ENCODE measurements around the gene FLVCR2. TPM values are rescaled to one million over a fixed set of nuclear protein-coding genes. Genes with fewer than 3 reads are reported as not detected.

FLVCR2 gene
- polyA plus RNA-seq, 4 donors = 5.3 to 7.5 (median 5.5) TPM

DNA sequence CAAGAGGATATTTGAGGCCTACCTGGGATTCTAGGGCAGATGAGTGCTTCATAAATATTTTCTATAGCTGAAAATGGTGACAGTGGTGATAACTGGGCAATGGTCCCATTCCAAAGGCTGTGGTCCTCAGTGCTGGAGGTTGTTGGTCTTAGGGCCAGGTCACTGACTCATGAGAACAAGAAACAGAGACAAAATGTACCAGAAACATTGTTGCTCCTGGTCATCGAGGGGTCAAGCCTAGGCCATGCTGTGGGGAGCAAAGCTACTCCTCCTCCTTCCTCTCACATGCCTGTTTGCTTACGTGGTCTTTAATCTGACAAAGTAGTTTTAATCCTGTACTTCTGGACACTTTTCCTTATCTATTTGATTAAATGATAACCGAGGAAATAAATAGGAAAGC lies 48.4 kb downstream of the FLVCR2 start:
- no peak for DNase-seq (ENCODE audit: low read depth in 4 of 4, low spot score in 3 of 4)

DNA sequence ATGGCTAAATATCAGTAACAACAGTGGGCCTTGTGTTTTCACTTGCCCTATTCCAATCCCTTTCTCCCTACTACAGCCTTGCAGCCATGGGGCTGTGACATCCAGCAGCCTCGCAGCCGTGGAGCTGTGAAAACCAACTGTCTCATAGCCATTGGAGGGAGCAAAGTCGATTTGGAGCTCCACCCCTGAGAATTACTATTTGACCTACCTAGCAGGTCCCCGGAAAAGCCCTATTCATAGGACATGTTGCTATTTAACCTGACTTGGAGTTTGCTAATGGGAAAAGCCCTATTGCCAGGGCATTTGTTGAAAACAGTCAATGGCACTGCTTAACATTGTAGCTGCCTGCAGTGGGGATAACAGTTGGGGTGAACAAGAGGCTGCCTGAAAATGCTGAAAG lies 49.0 kb downstream of the FLVCR2 start:
- DNase-seq (ENCODE audit: low read depth in 4 of 4, low spot score in 3 of 4) = no peak

DNA sequence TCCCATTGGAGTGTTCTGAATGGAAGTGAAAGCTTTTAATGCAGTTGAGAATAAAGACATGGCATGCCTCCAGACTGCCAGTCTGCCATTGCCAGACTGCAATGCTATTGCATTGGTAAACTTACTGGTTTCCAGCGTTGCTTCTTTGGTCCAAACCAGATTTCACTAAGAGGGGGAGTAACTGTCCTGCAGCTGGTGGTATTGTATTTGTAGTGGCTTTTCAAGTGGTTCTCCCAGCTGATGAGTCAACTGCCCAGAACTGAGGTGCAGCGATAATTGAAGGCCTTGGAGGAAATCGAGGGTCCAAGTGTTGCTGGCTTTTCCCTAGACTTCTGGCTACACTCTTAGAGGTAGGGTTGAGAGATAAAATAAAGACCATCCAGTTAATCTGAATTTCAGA lies 50.4 kb downstream of the FLVCR2 start:
- DNase-seq (ENCODE audit: low read depth in 4 of 4, low spot score in 3 of 4) = no peak

DNA sequence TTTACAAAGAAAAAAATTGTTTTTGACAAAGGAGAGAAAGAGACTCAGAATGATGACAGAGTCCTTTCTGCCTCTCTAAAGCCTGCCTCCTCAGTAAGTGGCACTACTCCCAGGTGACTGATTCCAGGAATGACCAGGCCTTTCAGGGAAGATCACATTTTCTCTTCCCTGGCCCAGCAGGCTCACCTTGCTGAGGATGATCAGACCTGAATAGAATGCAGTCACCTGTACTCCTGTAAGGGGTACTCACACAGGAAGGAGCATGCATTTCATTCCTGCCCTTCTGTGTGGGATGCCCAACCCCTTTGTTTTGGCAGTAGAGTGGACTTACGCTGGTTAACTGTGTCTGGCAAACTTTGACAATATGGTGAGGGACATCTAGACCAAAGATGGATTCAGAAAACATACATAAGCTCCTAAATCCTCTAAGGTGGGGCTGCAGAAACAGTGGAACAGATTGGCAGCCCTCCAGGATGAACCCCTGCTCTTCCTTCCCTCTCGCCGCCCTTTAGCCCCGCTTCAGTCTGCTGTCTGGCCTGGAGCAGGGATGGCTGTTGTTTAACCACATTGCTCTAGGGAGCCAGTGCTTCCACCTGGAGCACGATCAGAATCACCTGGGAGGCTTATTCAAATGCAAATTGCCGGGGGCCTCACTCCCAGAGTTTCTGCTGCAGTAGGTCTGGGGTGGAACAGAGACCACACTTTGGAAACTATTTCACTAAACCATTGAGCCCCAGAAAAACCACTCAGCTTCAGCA lies 52.5 kb downstream of the FLVCR2 start:
- DNase-seq (ENCODE audit: low read depth in 4 of 4, low spot score in 3 of 4) = no peak

DNA sequence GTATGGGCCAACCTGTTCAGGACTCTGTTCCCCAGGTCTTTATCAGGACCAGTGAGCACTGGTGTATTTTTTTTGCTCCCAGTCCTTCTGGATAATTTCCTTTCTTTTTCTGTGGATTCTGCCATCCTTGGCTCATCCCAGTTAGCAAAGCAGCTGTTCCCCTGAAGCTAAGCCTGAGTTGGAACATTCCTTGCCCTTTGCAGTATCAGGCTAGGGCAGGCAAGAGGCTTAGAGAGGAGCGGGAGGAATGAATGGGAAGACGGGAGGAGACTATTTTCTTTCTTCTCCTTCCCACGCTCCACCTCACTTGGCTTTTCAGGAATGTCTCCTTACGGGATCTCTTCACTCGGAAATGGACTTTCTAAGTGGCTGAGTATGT lies 53.0 kb downstream of the FLVCR2 start:
- DNase-seq (ENCODE audit: low read depth in 4 of 4, low spot score in 3 of 4) = no peak

DNA sequence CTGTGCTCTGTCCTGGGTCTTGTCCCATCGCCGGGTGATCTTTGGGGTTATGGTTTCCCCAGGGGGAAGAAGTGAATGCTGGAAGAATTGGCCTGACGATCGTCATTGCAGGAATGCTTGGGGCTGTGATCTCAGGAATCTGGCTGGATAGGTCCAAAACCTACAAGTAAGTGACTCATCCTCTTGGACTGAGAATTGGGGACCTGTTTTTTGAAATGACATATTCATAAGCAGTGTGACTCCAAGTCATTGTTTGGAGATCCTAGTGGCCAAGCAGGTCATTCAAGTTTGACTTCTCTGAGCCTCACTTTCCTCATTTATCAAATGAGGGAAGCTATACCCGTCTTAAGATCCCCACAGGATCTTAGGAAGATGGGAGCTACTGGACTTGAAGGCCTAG lies 56.4 kb downstream of the FLVCR2 start:
- DNase-seq (ENCODE audit: low read depth in 4 of 4, low spot score in 3 of 4) = no peak

DNA sequence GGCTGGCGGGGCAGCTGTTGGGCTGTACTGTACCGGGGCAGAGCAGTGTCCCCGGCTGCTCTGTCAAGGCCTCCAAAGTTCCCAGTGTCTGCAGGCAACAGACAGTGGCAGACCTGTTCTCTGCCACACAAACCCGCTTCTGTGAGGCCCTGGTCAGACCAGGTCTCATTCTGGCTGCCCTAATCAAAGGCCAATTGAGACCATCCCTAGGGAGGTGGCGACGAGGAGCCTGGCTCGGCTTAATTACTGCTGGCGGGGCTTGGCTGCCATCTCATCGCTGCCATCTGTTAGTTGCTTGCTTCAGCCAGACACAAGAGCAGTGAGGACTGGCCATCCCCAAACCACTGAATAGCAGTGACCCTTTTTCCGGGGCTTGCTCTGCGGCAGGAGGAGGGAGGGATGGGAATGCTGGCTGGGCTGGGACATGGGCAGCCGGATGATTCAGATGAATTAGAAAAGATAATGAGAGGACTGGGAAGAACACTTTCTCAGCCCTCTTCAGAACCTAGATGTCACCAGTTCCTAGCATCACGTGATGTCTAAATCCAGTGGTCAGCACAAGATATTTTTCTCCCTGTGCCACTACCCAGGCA lies 57.8 kb downstream of the FLVCR2 start:
- DNase-seq (ENCODE audit: low read depth in 4 of 4, low spot score in 3 of 4) = no peak

DNA sequence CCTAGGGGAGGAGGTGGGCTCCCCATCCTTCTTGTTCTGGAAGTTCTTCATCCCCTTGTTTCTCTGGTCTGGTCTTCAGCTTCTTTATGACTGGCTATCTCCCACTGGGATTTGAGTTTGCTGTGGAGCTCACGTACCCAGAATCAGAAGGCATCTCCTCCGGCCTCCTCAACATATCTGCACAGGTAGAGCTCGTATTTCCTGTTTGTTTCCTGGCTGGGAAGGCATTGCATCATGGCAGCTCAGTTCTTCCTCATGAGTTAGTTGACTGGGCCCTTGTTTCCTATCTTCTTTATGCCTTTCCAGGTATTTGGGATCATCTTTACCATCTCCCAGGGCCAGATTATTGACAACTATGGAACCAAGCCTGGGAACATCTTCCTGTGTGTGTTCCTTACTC lies 62.5 kb downstream of the FLVCR2 start:
- DNase-seq (ENCODE audit: low read depth in 4 of 4, low spot score in 3 of 4) = no peak

DNA sequence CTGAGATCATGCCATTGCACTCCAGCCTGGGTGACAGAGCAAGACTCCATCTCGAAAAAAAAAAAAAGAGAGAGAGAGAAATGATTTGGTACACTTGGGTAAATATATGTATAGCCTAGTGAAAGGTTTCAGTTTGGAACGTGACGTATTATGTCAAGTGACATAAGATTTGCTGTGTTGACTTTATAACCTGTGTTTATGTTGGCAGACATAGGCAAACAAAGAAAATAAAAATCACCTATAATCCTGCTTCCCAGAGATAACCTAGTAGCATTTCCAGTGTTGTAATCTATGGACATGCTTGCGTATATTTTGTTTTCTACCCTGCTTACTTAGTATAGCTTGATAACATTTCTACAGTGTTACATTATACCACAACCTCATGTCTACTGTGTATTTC lies 65.6 kb downstream of the FLVCR2 start:
- DNase-seq (ENCODE audit: low read depth in 4 of 4, low spot score in 3 of 4) = no peak

DNA sequence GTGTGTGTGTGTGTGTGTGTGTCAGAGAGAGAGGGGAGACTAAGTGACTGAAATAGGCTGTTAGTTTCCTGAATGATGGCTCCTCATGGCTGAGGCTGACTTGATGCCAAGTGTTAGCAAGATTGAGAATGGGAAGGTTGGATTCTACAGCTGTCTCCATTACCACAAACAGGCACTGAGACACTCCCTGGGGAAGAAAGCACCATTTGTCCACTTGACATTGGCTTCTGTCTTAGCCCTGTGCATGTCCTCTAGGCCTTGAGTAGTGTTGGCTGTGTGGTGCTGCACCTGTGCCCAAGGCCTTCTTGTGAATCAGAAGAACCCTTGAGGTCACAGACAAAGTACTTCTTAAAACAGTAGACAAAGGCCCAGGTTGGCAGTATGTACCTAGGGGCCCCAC lies 66.6 kb downstream of the FLVCR2 start:
- DNase-seq (ENCODE audit: low read depth in 4 of 4, low spot score in 3 of 4) = no peak

DNA sequence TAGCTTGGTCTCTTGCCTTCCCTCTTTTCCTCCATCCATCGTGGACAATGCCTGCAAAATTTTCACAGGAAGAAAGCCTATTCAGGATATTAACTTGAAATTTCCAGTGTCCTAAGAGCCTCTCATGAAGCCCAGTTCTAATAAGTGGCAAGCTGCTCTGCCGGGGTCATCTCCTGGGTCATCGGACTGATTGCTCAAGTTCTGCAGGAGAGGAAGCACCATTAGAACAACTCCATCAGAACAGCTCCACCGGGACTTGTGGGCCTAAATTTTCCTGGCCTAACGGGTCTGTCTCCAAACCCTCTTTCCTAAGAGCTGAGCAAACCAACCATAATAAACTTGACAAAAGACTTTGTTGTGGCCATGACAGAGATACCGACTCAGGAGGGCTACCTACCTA lies 68.3 kb downstream of the FLVCR2 start:
- no peak for DNase-seq (ENCODE audit: low read depth in 4 of 4, low spot score in 3 of 4)

DNA sequence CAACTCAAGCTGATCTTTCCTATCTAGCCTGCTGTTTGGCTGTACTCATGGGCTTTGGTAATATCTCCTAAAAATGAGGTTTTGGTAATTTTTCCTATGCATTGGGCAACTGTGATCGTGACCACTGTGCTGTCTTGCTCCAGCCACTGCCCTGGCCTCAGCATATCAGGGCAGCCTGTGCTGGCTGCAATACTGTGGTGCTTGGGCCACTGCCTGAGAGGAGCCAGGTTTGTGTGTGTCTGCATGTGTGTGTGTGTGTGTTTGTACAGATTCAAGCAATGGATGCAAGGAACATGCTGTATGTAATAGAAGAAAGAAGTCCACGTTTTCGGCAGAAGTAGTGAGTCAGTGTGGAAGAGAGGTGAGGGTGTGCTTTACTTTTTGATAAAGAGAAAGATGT lies 69.2 kb downstream of the FLVCR2 start:
- DNase-seq (ENCODE audit: low read depth in 4 of 4, low spot score in 3 of 4) = no peak

DNA sequence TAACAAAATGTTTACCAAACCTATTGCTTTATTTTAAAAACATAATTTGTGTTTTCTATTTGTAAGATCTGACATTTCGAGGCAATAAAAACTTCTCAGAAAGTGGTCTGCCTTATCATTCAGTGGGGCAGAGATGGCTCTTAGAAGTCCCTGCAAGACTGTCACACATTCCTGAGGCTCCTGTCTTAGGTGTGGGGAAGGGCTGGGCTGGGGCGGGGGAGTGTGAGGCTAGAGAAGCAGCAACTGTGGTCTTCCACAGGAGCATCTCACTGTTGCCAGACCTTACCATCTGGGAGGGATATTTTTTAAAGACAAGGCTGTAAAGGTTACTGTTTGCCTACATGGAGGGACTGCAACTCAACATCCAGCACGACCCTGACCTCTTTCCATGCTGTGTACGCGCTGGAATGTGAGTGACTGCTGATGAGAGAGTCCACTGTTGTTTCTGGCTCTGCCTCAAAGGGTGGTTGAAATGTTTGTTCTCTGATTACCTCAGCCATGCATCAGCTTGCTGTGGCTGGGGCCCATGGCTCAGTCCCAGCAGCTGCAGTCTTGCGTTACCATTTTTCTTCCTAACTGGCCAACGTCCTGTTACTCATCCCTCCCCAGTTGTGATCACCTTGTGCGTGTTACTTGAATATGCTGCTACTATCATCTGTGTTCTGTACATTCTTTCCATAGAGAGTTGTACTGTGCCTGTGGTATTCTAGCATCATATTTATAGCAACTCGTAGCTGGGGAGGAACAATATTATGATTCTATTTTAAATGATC lies 69.8 kb downstream of the FLVCR2 start:
- peak; percentile 40 to 75 (median 61) for DNase-seq (ENCODE audit: low read depth in 4 of 4, low spot score in 3 of 4)

DNA sequence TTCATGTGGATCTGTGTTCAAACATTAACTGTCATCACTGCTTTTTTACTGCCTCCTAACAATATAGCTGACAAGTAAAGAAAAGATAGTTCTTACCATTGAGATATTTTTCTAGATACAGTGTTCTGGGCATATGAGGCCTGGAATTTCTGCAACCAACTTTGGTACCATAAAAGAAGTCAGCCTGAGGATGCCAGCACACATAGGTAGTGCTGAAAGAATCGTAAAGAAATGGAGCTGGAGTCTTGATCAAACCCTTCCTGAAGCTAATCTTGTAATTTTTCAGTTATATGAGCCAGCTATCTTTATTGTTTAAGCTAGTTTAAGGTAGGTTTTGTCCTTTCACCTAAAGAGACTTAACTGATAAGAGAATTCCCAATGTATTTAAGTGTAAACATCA lies 70.9 kb downstream of the FLVCR2 start:
- DNase-seq (ENCODE audit: low read depth in 4 of 4, low spot score in 3 of 4) = no peak

DNA sequence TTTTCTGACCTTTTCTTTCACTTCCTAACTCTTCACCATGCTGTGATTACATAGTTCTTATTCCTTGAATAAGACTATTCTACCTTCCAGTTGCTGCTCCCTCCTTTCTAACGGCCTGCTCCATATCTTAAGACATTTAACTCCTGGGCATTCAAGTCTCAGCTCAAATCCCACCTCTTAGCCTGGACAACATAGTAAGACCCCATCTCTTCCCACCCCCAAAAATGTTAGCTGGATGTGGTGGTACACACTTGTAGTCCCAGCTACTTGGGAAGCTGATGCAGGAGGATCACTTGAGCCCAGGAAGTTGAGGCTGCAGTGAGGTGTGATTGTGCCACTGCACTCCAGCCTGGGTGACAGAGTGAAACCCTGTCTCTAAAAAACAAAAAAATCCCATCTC lies 71.4 kb downstream of the FLVCR2 start:
- no peak for DNase-seq (ENCODE audit: low read depth in 4 of 4, low spot score in 3 of 4)

DNA sequence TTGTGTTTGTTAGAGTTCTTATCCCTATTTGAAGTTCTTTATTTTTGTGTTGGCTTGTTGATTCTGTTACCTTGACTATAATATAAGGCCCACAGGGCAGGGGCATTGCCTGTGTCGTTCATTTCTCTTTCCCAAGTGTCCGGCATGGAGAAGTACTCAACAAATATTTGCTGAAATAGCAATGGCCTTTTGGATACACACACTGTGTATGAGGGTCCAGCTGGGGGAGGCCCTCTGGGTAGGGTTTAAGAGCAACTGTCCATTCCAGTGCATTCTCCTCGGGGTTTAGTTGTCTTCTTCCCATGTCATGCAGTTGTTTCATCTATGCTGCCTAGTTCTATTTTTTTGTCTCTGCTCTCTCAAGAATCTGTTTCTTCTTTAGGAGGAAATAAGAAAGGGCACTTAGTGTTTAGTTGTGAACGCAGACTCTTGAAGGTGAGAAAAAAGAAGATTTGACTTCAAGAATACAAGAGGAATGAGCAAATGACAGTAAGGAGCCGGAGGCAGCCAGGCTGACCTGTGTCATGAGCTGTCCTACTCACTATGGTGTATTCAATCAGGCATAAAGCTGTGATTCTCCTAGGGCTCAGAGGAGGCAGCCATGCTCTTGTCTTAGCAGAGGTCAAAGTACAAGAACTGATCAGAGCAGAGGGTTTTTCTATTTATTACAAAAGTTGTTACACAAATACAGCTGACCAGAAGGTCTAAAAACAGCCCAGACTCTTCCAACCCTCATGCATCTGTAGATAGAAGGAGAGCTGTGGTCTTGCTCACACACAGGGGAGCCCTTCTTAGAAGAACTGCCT lies 72.0 kb downstream of the FLVCR2 start:
- DNase-seq (ENCODE audit: low read depth in 4 of 4, low spot score in 3 of 4) = no peak

DNA sequence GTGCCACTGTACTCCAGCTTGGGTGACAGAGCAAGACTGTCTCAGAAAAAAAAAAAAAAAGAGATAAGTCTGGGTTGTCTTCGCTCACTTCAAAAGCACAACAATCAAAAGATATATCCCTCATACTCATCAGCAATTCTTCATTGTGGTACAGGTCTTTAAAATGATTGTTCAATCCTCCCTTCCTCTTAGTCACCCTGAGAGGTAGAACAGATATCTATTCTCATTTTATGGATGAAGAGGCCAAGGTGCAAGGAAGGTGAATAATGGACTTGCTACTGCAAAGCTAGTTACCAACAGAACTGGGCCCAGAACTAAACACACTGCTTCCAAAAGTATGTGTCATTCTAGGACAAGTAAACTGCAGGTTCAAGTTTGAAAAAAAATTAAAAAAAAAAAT lies 75.1 kb downstream of the FLVCR2 start:
- no peak for DNase-seq (ENCODE audit: low read depth in 4 of 4, low spot score in 3 of 4)

DNA sequence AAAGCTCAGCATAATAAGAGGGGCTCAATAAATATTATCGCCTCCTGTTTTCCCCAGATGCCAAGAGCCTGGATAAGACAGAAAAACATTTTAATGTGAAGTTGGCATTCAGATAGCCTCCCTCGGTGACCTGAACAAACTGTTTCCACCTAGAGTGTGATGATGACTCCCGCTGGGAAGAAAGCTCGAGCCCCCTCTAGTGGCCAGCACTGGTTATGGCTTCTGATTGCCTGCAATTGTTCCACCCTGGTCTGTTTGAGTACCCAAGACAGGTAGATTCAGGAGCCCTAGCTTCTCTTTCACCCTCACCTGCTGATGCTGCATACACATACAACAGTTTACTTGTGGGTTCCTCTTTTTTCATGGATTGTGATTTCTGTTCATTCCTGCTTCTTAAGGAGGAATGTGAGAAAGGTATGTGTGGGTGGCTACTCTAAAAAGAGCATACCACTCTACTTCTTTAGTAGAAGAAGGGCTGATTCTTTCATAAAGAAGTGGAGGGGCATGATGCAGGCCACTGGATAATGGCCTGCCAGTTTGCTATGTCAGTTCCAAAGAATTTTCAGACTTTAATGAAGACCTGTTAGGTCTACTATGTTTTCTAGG lies 75.8 kb downstream of the FLVCR2 start:
- DNase-seq (ENCODE audit: low read depth in 4 of 4, low spot score in 3 of 4) = peak; percentile 43 to 72 (median 58)

DNA sequence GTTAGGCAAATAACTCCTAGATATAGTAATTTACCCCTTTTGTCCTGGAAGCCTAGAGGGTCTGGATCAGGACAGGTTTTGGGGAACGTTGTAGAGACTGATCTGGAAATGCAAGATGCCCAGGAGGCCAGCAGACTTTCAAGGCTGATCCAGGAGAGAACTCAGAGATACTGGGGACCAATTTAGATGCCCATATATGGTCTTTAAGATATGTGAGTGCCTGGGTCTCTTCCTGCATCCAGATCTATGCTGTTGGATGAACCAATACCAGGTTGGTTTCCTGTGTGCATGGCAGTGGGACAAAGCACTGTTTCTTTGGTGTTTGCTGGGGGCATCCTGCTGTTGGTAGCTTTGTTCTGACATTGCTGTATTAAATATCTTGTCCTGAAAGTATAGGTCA lies 76.8 kb downstream of the FLVCR2 start:
- no peak for DNase-seq (ENCODE audit: low read depth in 4 of 4, low spot score in 3 of 4)

DNA sequence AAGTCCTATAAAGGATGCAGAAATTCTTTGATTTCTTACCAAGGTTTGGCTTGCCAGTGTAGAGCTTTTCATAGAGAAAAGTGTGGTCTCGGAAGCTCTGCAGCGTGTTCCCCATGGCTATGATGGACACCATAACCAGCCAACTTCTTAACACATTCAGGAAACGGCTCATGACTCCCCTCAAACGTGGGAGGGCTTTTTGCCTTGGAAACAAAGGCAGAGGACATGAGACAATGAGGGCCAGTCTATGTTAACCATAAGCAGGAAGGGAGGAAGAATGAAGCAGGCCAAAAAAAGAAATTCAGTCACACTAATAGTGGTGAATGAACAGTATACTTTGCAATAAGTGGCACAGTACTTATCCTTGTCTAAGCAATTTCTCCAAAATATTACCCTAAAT lies 78.9 kb downstream of the FLVCR2 start:
- no peak for DNase-seq (ENCODE audit: low read depth in 4 of 4, low spot score in 3 of 4)

DNA sequence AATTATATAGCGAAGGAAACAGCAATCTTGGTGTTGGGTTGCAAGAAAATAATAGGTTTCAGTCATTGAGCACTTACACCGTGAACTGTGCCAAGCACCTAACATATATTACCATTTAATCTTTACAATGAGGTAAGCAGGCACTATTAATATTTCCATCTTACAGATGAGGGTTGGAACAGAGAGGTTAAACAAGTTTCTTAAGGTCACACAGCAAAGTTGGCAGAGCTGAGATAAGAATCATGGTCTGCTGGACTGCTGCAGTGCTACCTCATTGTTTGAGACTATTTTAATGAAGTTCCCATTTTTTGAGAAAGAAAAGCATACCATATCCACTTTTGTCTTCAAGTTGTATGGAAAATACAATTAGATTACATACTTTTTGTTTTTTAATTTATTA lies 80.5 kb downstream of the FLVCR2 start:
- no peak for DNase-seq (ENCODE audit: low read depth in 4 of 4, low spot score in 3 of 4)
